GM04504 (cell line): ENCODE data around the gene BTN2A1.
"Not testable (repeated sequence)": the region's sequence is repeated elsewhere in the genome, so short reads cannot be mapped to it uniquely, and the experiment has no call there.

ENCODE experiments used
- DNase-seq: peaks from one replicate; pipeline ENCODE4 v3.0.0-alpha.2; 2012; ENCODE audit warnings: low read depth

The BTN2A1 gene

GRCh38 chr6:26493258-26493657 is 35.5 kb downstream of the BTN2A1 start:
- no peak for DNase-seq

GRCh38 chr6:26494117-26494516 is 36.4 kb downstream of the BTN2A1 start:
- no peak for DNase-seq

- DNase-seq: no peak
Measured at GRCh38 chr6:26495281-26495680, 37.5 kb downstream of the BTN2A1 start.

- DNase-seq: no peak
Measured at GRCh38 chr6:26497610-26498009, 39.9 kb downstream of the BTN2A1 start.

- no peak for DNase-seq
Measured at GRCh38 chr6:26500102-26500501, 42.3 kb downstream of the BTN2A1 start, which contains the start of gene BTN1A1. Gene BTN1A1 (plus strand): TSS chr6:26500303. CDS start chr6:26501287, 984 bp downstream.

GRCh38 chr6:26501482-26501986 is 43.8 kb downstream of the BTN2A1 start:
- DNase-seq: no peak

- DNase-seq: no peak
Measured at GRCh38 chr6:26502165-26502564, 44.4 kb downstream of the BTN2A1 start.

GRCh38 chr6:26502626-26503025 is 44.9 kb downstream of the BTN2A1 start:
- no peak for DNase-seq

GRCh38 chr6:26507658-26508057 is 49.9 kb downstream of the BTN2A1 start:
- DNase-seq: no peak

GRCh38 chr6:26511033-26511432 is 53.3 kb downstream of the BTN2A1 start:
- DNase-seq: not testable (repeated sequence)

- DNase-seq: no peak
Measured at GRCh38 chr6:26514984-26515383, 57.2 kb downstream of the BTN2A1 start.

- DNase-seq: no peak
Measured at GRCh38 chr6:26516481-26517427, 59.0 kb downstream of the BTN2A1 start.
